ENCODE data around the gene ACTR5.

ACTR5 gene

DNA sequence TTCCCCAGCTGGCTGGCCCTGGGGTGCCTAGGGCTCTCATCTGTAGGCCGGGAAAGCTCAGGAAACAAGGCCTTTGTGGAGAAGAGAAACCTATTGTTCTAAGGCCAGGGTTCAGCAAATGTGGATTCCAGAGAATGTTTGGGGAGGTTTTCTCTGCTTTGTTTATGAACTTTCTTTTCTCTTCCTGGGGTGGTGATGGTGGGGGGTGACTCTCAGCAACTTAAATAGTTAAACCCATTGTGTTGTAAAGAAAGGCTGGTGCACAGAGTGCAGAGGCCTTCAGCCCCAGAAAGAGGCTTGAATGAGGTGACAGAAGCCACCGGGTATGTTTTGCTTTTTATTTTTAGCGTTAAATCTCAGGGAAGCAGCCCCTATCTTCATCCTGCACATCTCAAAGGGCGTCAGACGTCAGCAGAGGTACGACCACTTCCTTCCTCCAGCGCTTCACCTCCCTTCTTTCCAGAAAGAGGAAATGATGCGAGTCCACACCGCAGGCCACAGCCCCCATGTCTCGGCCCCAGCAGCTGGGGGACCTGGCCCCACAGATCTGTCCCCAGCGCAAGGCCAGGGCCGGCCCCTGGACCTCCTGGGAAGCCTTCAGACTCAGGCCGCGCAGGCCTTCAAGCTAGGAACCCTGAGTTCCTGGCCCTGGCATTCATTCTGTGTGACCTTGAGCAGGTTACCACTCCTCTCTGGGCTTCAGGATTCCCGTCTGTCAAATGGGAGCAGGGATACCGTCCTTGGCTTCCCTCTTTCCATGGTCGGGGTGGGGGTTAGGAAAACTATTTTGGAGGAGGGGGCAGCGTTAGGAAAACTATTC, 56.6 kb downstream of the ACTR5 start (continued):
- TF ChIP-seq, protein P1, sequence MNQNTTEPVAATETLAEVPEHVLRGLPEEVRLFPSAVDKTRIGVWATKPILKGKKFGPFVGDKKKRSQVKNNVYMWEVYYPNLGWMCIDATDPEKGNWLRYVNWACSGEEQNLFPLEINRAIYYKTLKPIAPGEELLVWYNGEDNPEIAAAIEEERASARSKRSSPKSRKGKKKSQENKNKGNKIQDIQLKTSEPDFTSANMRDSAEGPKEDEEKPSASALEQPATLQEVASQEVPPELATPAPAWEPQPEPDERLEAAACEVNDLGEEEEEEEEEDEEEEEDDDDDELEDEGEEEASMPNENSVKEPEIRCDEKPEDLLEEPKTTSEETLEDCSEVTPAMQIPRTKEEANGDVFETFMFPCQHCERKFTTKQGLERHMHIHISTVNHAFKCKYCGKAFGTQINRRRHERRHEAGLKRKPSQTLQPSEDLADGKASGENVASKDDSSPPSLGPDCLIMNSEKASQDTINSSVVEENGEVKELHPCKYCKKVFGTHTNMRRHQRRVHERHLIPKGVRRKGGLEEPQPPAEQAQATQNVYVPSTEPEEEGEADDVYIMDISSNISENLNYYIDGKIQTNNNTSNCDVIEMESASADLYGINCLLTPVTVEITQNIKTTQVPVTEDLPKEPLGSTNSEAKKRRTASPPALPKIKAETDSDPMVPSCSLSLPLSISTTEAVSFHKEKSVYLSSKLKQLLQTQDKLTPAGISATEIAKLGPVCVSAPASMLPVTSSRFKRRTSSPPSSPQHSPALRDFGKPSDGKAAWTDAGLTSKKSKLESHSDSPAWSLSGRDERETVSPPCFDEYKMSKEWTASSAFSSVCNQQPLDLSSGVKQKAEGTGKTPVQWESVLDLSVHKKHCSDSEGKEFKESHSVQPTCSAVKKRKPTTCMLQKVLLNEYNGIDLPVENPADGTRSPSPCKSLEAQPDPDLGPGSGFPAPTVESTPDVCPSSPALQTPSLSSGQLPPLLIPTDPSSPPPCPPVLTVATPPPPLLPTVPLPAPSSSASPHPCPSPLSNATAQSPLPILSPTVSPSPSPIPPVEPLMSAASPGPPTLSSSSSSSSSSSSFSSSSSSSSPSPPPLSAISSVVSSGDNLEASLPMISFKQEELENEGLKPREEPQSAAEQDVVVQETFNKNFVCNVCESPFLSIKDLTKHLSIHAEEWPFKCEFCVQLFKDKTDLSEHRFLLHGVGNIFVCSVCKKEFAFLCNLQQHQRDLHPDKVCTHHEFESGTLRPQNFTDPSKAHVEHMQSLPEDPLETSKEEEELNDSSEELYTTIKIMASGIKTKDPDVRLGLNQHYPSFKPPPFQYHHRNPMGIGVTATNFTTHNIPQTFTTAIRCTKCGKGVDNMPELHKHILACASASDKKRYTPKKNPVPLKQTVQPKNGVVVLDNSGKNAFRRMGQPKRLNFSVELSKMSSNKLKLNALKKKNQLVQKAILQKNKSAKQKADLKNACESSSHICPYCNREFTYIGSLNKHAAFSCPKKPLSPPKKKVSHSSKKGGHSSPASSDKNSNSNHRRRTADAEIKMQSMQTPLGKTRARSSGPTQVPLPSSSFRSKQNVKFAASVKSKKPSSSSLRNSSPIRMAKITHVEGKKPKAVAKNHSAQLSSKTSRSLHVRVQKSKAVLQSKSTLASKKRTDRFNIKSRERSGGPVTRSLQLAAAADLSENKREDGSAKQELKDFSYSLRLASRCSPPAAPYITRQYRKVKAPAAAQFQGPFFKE (tag by site-specific recombination; IDR thresholded peaks at IDR 0.05; ENCODE audit: borderline replicate concordance), result no peak
- TF ChIP-seq ZNF660 (tag by site-specific recombination; IDR thresholded peaks at IDR 0.05), result no peak
- no peak for TF ChIP-seq ZNF391 (tag by site-specific recombination; IDR thresholded peaks at IDR 0.05; ENCODE audit: borderline replicate concordance, low read depth)

DNA sequence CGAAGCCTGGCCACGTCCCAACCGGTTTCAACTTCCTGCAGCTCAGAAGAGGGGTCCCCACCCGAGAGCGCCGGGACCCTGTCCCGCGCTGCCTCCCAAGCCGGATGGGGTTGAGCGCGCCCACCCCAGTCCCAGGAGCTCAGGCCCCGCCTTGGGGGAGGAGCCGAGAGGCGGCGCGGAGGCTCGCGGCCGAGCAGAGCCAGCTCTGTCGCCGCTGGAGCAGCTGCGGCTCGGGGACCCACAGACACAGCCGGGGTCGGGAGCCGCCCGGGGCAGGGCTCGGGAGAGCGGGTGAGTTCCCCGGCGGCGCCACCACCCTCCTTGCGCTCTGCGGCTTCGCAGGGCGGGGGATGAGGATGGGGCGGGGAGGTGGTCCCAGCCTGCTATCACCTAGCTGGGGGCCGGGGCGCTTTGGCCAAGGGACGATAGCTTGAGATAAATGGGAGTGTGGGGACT, 57.3 kb downstream of the ACTR5 start, which contains the start of gene PPP1R16B:
Gene PPP1R16B, plus strand, starts transcription at position 196 of the 456 bp plus-strand sequence. CDS start 30,229 bp downstream, outside the sequence.
- H3K9me3 ChIP-seq (ENCODE audit: control insufficient read depth, insufficient read depth, low read depth, low read length), result no peaks in the 10 kb centered on the region
- peak within 1 kb of the TSS; percentile 40 for H3K4me3 ChIP-seq (ENCODE audit: low read depth, low read length)
- POLR2A ChIA-PET, result interaction anchor here (0.6 to 1.2 kb wide), 3 partner anchors 20 to 1150 kb away, joined by 3 to 5 read pairs (median 4); partner anchors contain the start of gene FAM83D
- CTCF ChIA-PET, result interaction anchor here (0.6 to 1.3 kb wide), 6 partner anchors 15 to 358 kb away, joined by 3 to 11 read pairs (median 4); no protein-coding TSS in a partner anchor
- H3K4me1 ChIP-seq (ENCODE audit: control insufficient read depth, insufficient read depth, low read length), result no peaks in the 10 kb centered on the region
- H3K27ac ChIP-seq (ENCODE audit: extremely low read depth, low read depth, low read length), result no peak within 1 kb of the TSS; the same call in 1 of the 2 replicates
- H3K36me3 ChIP-seq (ENCODE audit: control insufficient read depth in 2 of 2, insufficient read depth in 1 of 2, low read length in 2 of 2), result no peaks in the 10 kb centered on the region
- TF ChIP-seq ZNF747 (tag by site-specific recombination; IDR thresholded peaks at IDR 0.05), result no peak
- TF ChIP-seq ZNF394 (tag by site-specific recombination; IDR thresholded peaks at IDR 0.05; ENCODE audit: borderline replicate concordance), result peak; percentile 45; the same call in 1 of the 2 replicates
- TF ChIP-seq, protein P2, sequence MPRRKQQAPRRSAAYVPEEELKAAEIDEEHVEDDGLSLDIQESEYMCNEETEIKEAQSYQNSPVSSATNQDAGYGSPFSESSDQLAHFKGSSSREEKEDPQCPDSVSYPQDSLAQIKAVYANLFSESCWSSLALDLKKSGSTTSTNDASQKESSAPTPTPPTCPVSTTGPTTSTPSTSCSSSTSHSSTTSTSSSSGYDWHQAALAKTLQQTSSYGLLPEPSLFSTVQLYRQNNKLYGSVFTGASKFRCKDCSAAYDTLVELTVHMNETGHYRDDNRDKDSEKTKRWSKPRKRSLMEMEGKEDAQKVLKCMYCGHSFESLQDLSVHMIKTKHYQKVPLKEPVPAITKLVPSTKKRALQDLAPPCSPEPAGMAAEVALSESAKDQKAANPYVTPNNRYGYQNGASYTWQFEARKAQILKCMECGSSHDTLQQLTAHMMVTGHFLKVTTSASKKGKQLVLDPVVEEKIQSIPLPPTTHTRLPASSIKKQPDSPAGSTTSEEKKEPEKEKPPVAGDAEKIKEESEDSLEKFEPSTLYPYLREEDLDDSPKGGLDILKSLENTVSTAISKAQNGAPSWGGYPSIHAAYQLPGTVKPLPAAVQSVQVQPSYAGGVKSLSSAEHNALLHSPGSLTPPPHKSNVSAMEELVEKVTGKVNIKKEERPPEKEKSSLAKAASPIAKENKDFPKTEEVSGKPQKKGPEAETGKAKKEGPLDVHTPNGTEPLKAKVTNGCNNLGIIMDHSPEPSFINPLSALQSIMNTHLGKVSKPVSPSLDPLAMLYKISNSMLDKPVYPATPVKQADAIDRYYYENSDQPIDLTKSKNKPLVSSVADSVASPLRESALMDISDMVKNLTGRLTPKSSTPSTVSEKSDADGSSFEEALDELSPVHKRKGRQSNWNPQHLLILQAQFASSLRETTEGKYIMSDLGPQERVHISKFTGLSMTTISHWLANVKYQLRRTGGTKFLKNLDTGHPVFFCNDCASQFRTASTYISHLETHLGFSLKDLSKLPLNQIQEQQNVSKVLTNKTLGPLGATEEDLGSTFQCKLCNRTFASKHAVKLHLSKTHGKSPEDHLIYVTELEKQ (tag by site-specific recombination; IDR thresholded peaks at IDR 0.05; ENCODE audit: borderline replicate concordance), result no peak
- TF ChIP-seq, protein P3, sequence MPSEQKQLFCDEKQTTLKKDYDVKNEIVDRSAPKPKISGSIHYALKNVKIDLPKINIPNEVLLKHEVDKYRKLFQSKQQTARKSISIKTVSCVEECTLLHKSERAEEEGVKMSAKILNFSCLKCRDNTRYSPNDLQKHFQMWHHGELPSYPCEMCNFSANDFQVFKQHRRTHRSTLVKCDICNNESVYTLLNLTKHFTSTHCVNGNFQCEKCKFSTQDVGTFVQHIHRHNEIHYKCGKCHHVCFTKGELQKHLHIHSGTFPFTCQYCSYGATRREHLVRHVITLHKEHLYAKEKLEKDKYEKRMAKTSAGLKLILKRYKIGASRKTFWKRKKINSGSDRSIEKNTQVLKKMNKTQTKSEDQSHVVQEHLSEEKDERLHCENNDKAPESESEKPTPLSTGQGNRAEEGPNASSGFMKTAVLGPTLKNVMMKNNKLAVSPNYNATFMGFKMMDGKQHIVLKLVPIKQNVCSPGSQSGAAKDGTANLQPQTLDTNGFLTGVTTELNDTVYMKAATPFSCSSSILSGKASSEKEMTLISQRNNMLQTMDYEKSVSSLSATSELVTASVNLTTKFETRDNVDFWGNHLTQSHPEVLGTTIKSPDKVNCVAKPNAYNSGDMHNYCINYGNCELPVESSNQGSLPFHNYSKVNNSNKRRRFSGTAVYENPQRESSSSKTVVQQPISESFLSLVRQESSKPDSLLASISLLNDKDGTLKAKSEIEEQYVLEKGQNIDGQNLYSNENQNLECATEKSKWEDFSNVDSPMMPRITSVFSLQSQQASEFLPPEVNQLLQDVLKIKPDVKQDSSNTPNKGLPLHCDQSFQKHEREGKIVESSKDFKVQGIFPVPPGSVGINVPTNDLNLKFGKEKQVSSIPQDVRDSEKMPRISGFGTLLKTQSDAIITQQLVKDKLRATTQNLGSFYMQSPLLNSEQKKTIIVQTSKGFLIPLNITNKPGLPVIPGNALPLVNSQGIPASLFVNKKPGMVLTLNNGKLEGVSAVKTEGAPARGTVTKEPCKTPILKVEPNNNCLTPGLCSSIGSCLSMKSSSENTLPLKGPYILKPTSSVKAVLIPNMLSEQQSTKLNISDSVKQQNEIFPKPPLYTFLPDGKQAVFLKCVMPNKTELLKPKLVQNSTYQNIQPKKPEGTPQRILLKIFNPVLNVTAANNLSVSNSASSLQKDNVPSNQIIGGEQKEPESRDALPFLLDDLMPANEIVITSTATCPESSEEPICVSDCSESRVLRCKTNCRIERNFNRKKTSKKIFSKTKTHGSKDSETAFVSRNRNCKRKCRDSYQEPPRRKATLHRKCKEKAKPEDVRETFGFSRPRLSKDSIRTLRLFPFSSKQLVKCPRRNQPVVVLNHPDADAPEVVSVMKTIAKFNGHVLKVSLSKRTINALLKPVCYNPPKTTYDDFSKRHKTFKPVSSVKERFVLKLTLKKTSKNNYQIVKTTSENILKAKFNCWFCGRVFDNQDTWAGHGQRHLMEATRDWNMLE (tag by site-specific recombination; conservative IDR thresholded peaks at IDR 0.05; ENCODE audit: low read depth), result no peak
- TF ChIP-seq, protein P4, sequence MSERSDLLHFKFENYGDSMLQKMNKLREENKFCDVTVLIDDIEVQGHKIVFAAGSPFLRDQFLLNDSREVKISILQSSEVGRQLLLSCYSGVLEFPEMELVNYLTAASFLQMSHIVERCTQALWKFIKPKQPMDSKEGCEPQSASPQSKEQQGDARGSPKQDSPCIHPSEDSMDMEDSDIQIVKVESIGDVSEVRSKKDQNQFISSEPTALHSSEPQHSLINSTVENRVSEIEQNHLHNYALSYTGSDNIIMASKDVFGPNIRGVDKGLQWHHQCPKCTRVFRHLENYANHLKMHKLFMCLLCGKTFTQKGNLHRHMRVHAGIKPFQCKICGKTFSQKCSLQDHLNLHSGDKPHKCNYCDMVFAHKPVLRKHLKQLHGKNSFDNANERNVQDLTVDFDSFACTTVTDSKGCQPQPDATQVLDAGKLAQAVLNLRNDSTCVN (tag by site-specific recombination; optimal IDR thresholded peaks at IDR 0.05), result peak; percentile 68
- no peak for TF ChIP-seq BCL11A (tag by site-specific recombination; IDR thresholded peaks at IDR 0.05; ENCODE audit: low read depth)
- TF ChIP-seq, protein P5, sequence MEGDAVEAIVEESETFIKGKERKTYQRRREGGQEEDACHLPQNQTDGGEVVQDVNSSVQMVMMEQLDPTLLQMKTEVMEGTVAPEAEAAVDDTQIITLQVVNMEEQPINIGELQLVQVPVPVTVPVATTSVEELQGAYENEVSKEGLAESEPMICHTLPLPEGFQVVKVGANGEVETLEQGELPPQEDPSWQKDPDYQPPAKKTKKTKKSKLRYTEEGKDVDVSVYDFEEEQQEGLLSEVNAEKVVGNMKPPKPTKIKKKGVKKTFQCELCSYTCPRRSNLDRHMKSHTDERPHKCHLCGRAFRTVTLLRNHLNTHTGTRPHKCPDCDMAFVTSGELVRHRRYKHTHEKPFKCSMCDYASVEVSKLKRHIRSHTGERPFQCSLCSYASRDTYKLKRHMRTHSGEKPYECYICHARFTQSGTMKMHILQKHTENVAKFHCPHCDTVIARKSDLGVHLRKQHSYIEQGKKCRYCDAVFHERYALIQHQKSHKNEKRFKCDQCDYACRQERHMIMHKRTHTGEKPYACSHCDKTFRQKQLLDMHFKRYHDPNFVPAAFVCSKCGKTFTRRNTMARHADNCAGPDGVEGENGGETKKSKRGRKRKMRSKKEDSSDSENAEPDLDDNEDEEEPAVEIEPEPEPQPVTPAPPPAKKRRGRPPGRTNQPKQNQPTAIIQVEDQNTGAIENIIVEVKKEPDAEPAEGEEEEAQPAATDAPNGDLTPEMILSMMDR (tag by site-specific recombination; IDR thresholded peaks at IDR 0.05), result no peak
- TF ChIP-seq, protein P6, sequence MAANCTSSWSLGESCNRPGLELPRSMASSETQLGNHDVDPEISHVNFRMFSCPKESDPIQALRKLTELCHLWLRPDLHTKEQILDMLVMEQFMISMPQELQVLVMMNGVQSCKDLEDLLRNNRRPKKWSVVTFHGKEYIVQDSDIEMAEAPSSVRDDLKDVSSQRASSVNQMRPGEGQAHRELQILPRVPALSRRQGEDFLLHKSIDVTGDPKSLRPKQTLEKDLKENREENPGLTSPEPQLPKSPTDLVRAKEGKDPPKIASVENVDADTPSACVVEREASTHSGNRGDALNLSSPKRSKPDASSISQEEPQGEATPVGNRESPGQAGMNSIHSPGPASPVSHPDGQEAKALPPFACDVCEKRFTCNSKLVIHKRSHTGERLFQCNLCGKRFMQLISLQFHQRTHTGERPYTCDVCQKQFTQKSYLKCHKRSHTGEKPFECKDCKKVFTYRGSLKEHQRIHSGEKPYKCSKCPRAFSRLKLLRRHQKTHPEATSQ (tag by site-specific recombination; IDR thresholded peaks at IDR 0.05), result no peak
- TF ChIP-seq ZNF138 (tag by site-specific recombination; IDR thresholded peaks at IDR 0.05; ENCODE audit: borderline replicate concordance), result no peak
- no peak for TF ChIP-seq ZNF175 (tag by site-specific recombination; IDR thresholded peaks at IDR 0.05)
- no peak for TF ChIP-seq ZNF133 (tag by site-specific recombination; IDR thresholded peaks at IDR 0.05)

Data from HEK293 (cell line).